ENCODE measurements around the gene UNC5C. TPM values are rescaled to one million over a fixed set of nuclear protein-coding genes. Genes with fewer than 3 reads are reported as not detected.

The UNC5C gene
- total RNA-seq: not detected
- under 1 TPM in 2 of 4 donors, not detected in 2; 0.01 to 0.13 TPM for polyA plus RNA-seq

DNA sequence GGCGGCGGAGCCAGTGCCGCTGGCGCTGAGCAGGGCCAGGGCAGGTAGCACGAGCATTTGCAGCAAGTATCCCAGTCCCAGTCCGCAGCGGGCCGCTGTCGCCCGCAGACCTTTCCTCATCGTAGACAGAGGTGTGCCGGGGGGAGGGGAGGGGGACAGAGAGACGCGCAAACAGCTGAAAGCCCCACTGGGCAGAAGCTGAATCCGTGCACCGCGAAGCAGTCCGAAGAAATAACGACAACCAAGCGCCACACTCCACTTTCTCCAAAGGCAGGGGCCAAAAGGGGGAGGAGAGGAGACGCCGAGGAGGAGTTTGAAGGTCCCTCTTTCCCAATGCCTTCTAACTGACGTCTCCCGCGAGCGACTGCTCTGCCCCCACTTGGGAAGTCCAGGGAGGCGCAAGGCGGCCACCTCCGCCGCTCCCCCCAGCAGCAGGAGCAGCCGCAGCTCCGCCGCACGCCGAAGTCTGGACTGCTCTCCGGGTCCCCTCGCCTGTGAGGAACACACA lies at the start of gene UNC5C:
TSS of gene UNC5C (minus strand) at position 236 of the 508 bp plus-strand sequence.
- no peak within 1 kb of the TSS for H3K27ac Mint-ChIP-seq
- no peak for DNase-seq
- peaks cover 0 to 5% (median 0%) of the 10 kb centered on the region in 7 donors for H3K9me3 Mint-ChIP-seq
- no peaks in the 10 kb centered on the region for H3K9me3 ChIP-seq (ENCODE audit: control insufficient read depth in 2 of 2, low read length in 2 of 2)
- peak within 1 kb of the TSS; percentile 32 for H3K4me3 ChIP-seq (ENCODE audit: low read depth, low read length)
- no peaks in the 10 kb centered on the region for H3K36me3 ChIP-seq (ENCODE audit: control insufficient read depth, insufficient read depth, low read length)
- H3K4me1 Mint-ChIP-seq: peaks cover 0 to 20% (median 6%) of the 10 kb centered on the region in 4 donors
- peak in 1 of 2 donors; percentile 20 for ATAC-seq (ENCODE audit: low read depth in 2 of 2)
- peaks cover 39% of the 10 kb centered on the region for H3K27me3 Mint-ChIP-seq
- H3K36me3 Mint-ChIP-seq: no peaks in the 10 kb centered on the region
- H3K4me1 ChIP-seq (ENCODE audit: control insufficient read depth, insufficient read depth, low read length, poor library complexity, severe bottlenecking): peaks cover 16% of the 10 kb centered on the region
- H3K4me3 Mint-ChIP-seq: peak within 1 kb of the TSS in 3 of 4 donors; percentile 24 to 77 (median 65)
- peaks cover 7% of the 10 kb centered on the region for H3K27me3 ChIP-seq (ENCODE audit: control insufficient read depth, insufficient read depth, low read length)
- no peak within 1 kb of the TSS for H3K27ac ChIP-seq (ENCODE audit: insufficient read depth, low read length, poor library complexity, severe bottlenecking)

DNA sequence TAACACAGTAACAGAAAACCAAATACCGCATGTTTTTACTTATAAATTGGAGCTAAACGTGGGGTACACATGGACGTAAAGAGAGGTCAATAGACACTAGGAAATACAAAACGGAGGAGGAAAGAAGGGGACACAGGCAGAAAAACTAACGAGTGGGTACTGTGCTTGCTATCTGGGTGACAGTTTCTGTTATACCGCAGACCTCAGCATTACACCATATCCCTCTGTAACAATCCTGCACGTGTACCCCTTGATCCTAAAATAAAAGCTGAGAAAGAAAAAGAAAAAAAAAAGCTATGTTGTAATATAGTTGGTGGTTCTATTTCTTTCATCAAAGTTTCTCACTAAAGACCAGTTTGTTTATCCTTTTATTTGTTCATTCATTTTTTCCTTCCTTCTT lies 47.9 kb upstream of the UNC5C start:
- DNase-seq: no peak
- Histone ChIP-seq H3K4me3 (ENCODE audit: low read depth, low read length) (no peak overlapping the region), H3K36me3 (ENCODE audit: control insufficient read depth, insufficient read depth, low read length) (no peaks in the 10 kb centered on the region), H3K27me3 (ENCODE audit: control insufficient read depth, insufficient read depth, low read length) (no peaks in the 10 kb centered on the region), H3K9me3 (ENCODE audit: control insufficient read depth in 2 of 2, low read length in 2 of 2) (no peaks in the 10 kb centered on the region), H3K4me1 (ENCODE audit: control insufficient read depth, insufficient read depth, low read length, poor library complexity, severe bottlenecking) (no peaks in the 10 kb centered on the region), H3K27ac (ENCODE audit: insufficient read depth, low read length, poor library complexity, severe bottlenecking) (no peak overlapping the region)
- no peak overlapping the region for H3K4me3 Mint-ChIP-seq
- ATAC-seq (ENCODE audit: low read depth in 2 of 2): no peak
- peaks cover 0 to 2% (median under 1%) of the 10 kb centered on the region in 4 donors for H3K4me1 Mint-ChIP-seq
- H3K27ac Mint-ChIP-seq: no peak overlapping the region
- no peaks in the 10 kb centered on the region for H3K27me3 Mint-ChIP-seq
- H3K9me3 Mint-ChIP-seq: peaks cover 0 to 4% (median 1%) of the 10 kb centered on the region in 7 donors
- H3K36me3 Mint-ChIP-seq: no peaks in the 10 kb centered on the region

DNA sequence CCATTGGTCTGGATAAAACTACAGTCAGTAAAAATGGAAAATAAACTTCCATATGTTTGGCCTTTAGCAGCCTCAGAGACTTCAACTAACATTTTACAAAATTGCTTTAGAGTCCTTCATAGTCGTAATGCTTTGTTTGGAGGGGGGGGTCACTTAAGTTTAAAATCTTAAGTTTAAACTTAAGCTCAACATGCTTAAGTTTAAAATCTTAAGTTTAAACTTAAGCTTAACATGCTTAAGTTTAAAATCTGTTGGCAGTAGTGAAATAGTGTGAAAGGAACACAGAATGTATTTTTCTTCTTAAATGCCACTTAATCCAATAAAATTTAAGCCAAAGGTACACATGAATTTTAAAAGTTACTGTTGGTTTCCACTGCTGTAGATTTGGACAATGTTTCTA lies 45.9 kb upstream of the UNC5C start:
- no peak overlapping the region for H3K4me3 ChIP-seq (ENCODE audit: low read depth, low read length)
- H3K4me1 Mint-ChIP-seq: no peaks in the 10 kb centered on the region

GRCh38 chr4:95594013-95594412 lies 45.2 kb upstream of the UNC5C start:
- Mint-ChIP-seq H3K4me3 (no peak overlapping the region), H3K4me1 (no peaks in the 10 kb centered on the region), H3K27me3 (no peaks in the 10 kb centered on the region), H3K27ac (no peak overlapping the region), H3K36me3 (no peaks in the 10 kb centered on the region), H3K9me3 (peaks cover 0 to 2% (median 1%) of the 10 kb centered on the region in 7 donors)
- H3K27ac ChIP-seq (ENCODE audit: insufficient read depth, low read length, poor library complexity, severe bottlenecking): no peak overlapping the region
- no peak overlapping the region for H3K4me3 ChIP-seq (ENCODE audit: low read depth, low read length)
- no peaks in the 10 kb centered on the region for H3K4me1 ChIP-seq (ENCODE audit: control insufficient read depth, insufficient read depth, low read length, poor library complexity, severe bottlenecking)
- H3K36me3 ChIP-seq (ENCODE audit: control insufficient read depth, insufficient read depth, low read length): no peaks in the 10 kb centered on the region
- H3K9me3 ChIP-seq (ENCODE audit: control insufficient read depth in 2 of 2, low read length in 2 of 2): no peaks in the 10 kb centered on the region
- H3K27me3 ChIP-seq (ENCODE audit: control insufficient read depth, insufficient read depth, low read length): no peaks in the 10 kb centered on the region
- DNase-seq: no peak
- no peak for ATAC-seq (ENCODE audit: low read depth in 2 of 2)

More for the DNA sequence above, 45.9 kb upstream of the UNC5C start:
- Mint-ChIP-seq H3K9me3 (peaks cover 0 to 2% (median 1%) of the 10 kb centered on the region in 7 donors), H3K36me3 (no peaks in the 10 kb centered on the region), H3K4me3 (no peak overlapping the region), H3K27ac (no peak overlapping the region), H3K27me3 (no peaks in the 10 kb centered on the region)
- DNase-seq (no peak), ATAC-seq (ENCODE audit: low read depth in 2 of 2) (no peak)
- Histone ChIP-seq H3K9me3 (ENCODE audit: control insufficient read depth in 2 of 2, low read length in 2 of 2) (no peaks in the 10 kb centered on the region), H3K4me1 (ENCODE audit: control insufficient read depth, insufficient read depth, low read length, poor library complexity, severe bottlenecking) (no peaks in the 10 kb centered on the region), H3K27ac (ENCODE audit: insufficient read depth, low read length, poor library complexity, severe bottlenecking) (no peak overlapping the region), H3K27me3 (ENCODE audit: control insufficient read depth, insufficient read depth, low read length) (no peaks in the 10 kb centered on the region), H3K36me3 (ENCODE audit: control insufficient read depth, insufficient read depth, low read length) (no peaks in the 10 kb centered on the region)

GRCh38 chr4:95591278-95591677 lies 42.5 kb upstream of the UNC5C start:
- Histone ChIP-seq H3K4me1 (ENCODE audit: control insufficient read depth, insufficient read depth, low read length, poor library complexity, severe bottlenecking) (no peaks in the 10 kb centered on the region), H3K27me3 (ENCODE audit: control insufficient read depth, insufficient read depth, low read length) (no peaks in the 10 kb centered on the region), H3K27ac (ENCODE audit: insufficient read depth, low read length, poor library complexity, severe bottlenecking) (no peak overlapping the region), H3K9me3 (ENCODE audit: control insufficient read depth in 2 of 2, low read length in 2 of 2) (no peaks in the 10 kb centered on the region), H3K36me3 (ENCODE audit: control insufficient read depth, insufficient read depth, low read length) (no peaks in the 10 kb centered on the region), H3K4me3 (ENCODE audit: low read depth, low read length) (no peak overlapping the region)
- peaks cover 0 to 2% (median 0%) of the 10 kb centered on the region in 7 donors for H3K9me3 Mint-ChIP-seq
- no peaks in the 10 kb centered on the region for H3K4me1 Mint-ChIP-seq
- no peak for DNase-seq
- H3K27ac Mint-ChIP-seq: no peak overlapping the region
- H3K27me3 Mint-ChIP-seq: no peaks in the 10 kb centered on the region
- H3K36me3 Mint-ChIP-seq: no peaks in the 10 kb centered on the region
- H3K4me3 Mint-ChIP-seq: no peak overlapping the region
- no peak for ATAC-seq (ENCODE audit: low read depth in 2 of 2)

- Histone ChIP-seq H3K4me1 (ENCODE audit: control insufficient read depth, insufficient read depth, low read length, poor library complexity, severe bottlenecking) (no peaks in the 10 kb centered on the region), H3K27ac (ENCODE audit: insufficient read depth, low read length, poor library complexity, severe bottlenecking) (no peak overlapping the region), H3K36me3 (ENCODE audit: control insufficient read depth, insufficient read depth, low read length) (no peaks in the 10 kb centered on the region), H3K4me3 (ENCODE audit: low read depth, low read length) (no peak overlapping the region), H3K27me3 (ENCODE audit: control insufficient read depth, insufficient read depth, low read length) (no peaks in the 10 kb centered on the region), H3K9me3 (ENCODE audit: control insufficient read depth in 2 of 2, low read length in 2 of 2) (no peaks in the 10 kb centered on the region)
- Mint-ChIP-seq H3K4me1 (no peaks in the 10 kb centered on the region), H3K36me3 (no peaks in the 10 kb centered on the region), H3K27me3 (no peaks in the 10 kb centered on the region), H3K27ac (no peak overlapping the region), H3K4me3 (no peak overlapping the region), H3K9me3 (peaks cover 0 to 3% (median 0%) of the 10 kb centered on the region in 7 donors)
- no peak for DNase-seq
- no peak for ATAC-seq (ENCODE audit: low read depth in 2 of 2)
Observed at GRCh38 chr4:95590615-95591014, 41.8 kb upstream of the UNC5C start.

DNA sequence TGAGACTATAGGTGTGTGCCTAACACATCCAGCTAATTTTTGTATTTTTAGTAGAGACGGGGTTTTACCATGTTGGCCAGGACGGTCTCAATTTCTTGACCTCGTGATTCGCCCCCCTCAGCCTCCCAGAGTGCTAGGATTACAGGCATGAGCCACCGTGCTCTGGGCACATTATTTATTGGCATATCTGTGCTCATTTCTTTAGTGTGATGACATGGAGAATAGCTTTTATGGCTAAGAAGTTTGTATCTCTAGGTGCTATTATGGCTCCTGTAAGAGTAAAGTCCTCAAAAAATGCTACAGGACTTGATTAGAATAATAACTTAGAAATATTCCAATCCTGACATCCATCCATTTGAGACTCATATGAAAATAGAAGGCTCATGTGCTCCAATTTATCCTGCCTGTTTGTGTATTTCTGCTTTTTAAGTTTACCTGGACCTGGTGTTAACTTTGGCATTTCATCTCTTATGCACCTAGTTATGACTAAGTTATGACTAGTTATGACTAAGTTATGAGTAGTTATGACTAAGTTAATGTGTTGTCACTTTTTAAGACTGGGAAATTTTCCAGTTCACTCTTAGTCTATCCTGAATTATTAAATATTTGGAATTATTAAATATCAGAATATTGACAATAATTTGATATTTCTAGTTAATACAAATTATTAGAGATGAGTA lies 36.4 kb upstream of the UNC5C start:
- Mint-ChIP-seq H3K4me1 (no peaks in the 10 kb centered on the region), H3K36me3 (no peaks in the 10 kb centered on the region), H3K4me3 (no peak overlapping the region), H3K9me3 (peaks cover 0 to 4% (median 3%) of the 10 kb centered on the region in 7 donors), H3K27ac (no peak overlapping the region), H3K27me3 (no peaks in the 10 kb centered on the region)
- Histone ChIP-seq H3K4me1 (ENCODE audit: control insufficient read depth, insufficient read depth, low read length, poor library complexity, severe bottlenecking) (no peaks in the 10 kb centered on the region), H3K4me3 (ENCODE audit: low read depth, low read length) (no peak overlapping the region), H3K27me3 (ENCODE audit: control insufficient read depth, insufficient read depth, low read length) (no peaks in the 10 kb centered on the region), H3K27ac (ENCODE audit: insufficient read depth, low read length, poor library complexity, severe bottlenecking) (no peak overlapping the region), H3K36me3 (ENCODE audit: control insufficient read depth, insufficient read depth, low read length) (no peaks in the 10 kb centered on the region), H3K9me3 (ENCODE audit: control insufficient read depth in 2 of 2, low read length in 2 of 2) (no peaks in the 10 kb centered on the region)
- ATAC-seq (ENCODE audit: low read depth in 2 of 2) (no peak), DNase-seq (no peak)

DNA sequence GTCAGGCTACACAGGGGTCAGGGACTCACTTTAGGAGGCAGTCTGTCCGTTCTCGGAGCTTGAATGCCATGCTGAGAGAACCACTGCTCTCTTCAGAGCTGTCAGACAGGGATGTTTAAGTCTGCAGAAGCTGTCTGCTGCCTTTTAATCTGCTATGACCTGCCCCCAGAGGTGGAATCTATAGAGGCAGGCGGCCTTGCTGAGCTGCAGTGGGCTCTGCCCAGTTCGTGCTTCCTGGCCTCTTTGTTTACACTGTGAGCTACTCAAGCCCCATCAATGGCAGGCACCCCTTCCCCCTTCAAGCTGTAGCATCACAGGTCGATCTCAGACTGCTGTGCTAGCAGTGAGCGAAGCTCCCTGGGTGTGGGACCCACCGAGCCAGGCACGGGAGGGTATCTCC lies 31.5 kb upstream of the UNC5C start:
- Mint-ChIP-seq H3K36me3 (no peaks in the 10 kb centered on the region), H3K4me3 (no peak overlapping the region), H3K27ac (no peak overlapping the region), H3K4me1 (no peaks in the 10 kb centered on the region), H3K27me3 (no peaks in the 10 kb centered on the region), H3K9me3 (peaks cover 0 to 29% (median 9%) of the 10 kb centered on the region in 7 donors)
- Histone ChIP-seq H3K9me3 (ENCODE audit: control insufficient read depth in 2 of 2, low read length in 2 of 2) (no peaks in the 10 kb centered on the region), H3K4me3 (ENCODE audit: low read depth, low read length) (no peak overlapping the region), H3K27me3 (ENCODE audit: control insufficient read depth, insufficient read depth, low read length) (no peaks in the 10 kb centered on the region), H3K36me3 (ENCODE audit: control insufficient read depth, insufficient read depth, low read length) (no peaks in the 10 kb centered on the region), H3K4me1 (ENCODE audit: control insufficient read depth, insufficient read depth, low read length, poor library complexity, severe bottlenecking) (no peaks in the 10 kb centered on the region), H3K27ac (ENCODE audit: insufficient read depth, low read length, poor library complexity, severe bottlenecking) (no peak overlapping the region)
- DNase-seq: no peak
- no peak for ATAC-seq (ENCODE audit: low read depth in 2 of 2)
